T1000 (cell line): ENCODE data around the gene HARS2.
"Not testable (repeated sequence)": the region's sequence is repeated elsewhere in the genome, so short reads cannot be mapped to it uniquely, and the experiment has no call there.

Experiments
- DNase-seq: peaks from one replicate; lab custom pipeline; 2025; ENCODE audit warnings: mixed read lengths; lab: John Stamatoyannopoulos, UW

Gene HARS2

GRCh38 chr5:140690941-140691924, at the start of gene HARS2, which contains the start of gene HARS1:
Gene HARS2 (plus strand): TSS chr5:140691455. CDS start chr5:140691649, 194 bp downstream.
Gene HARS1 (minus strand): TSS chr5:140691370. CDS start chr5:140691304, 66 bp downstream.
- DNase-seq = peak; percentile 92

- no peak for DNase-seq
Measured at GRCh38 chr5:140641716-140642115, 49.5 kb upstream of the HARS2 start.

- no peak for DNase-seq
Measured at GRCh38 chr5:140642718-140643117, 48.5 kb upstream of the HARS2 start.

GRCh38 chr5:140647042-140647419, 44.2 kb upstream of the HARS2 start:
- no peak for DNase-seq

GRCh38 chr5:140658870-140659269, 32.4 kb upstream of the HARS2 start:
- no peak for DNase-seq

- not testable (repeated sequence) for DNase-seq
Measured at GRCh38 chr5:140660371-140660770, 30.9 kb upstream of the HARS2 start.

- DNase-seq = no peak
Measured at GRCh38 chr5:140664030-140664358, 27.3 kb upstream of the HARS2 start.

GRCh38 chr5:140664359-140665119, 26.7 kb upstream of the HARS2 start, which contains the start of gene WDR55:
Gene WDR55 (plus strand): TSS chr5:140664904. CDS start chr5:140664913, 9 bp downstream.
- DNase-seq = peak; percentile 89

- not testable (repeated sequence) for DNase-seq
Measured at GRCh38 chr5:140671035-140671434, 20.2 kb upstream of the HARS2 start.

GRCh38 chr5:140671472-140672125, 19.7 kb upstream of the HARS2 start:
- DNase-seq = no peak

- no peak for DNase-seq
Measured at GRCh38 chr5:140672455-140673186, 18.6 kb upstream of the HARS2 start.

GRCh38 chr5:140673187-140673976, 17.9 kb upstream of the HARS2 start, which contains the start of gene DND1:
Gene DND1 (minus strand): TSS chr5:140673576. CDS start chr5:140673542, 34 bp downstream.
- no peak for DNase-seq

- no peak for DNase-seq
Measured at GRCh38 chr5:140674211-140674610, 17.0 kb upstream of the HARS2 start.

- no peak for DNase-seq
Measured at GRCh38 chr5:140674629-140675028, 16.6 kb upstream of the HARS2 start.

GRCh38 chr5:140677947-140678346, 13.3 kb upstream of the HARS2 start:
- no peak for DNase-seq

- no peak for DNase-seq
Measured at GRCh38 chr5:140678993-140679392, 12.3 kb upstream of the HARS2 start.

GRCh38 chr5:140690376-140690932, 801 bp upstream of the HARS2 start:
- no peak for DNase-seq

- no peak for DNase-seq
Measured at GRCh38 chr5:140694276-140694675, 3.0 kb downstream of the HARS2 start.

GRCh38 chr5:140696891-140697492, 5.7 kb downstream of the HARS2 start:
- no peak for DNase-seq
